Measurements from ENCODE around the gene GNB5.

Gene GNB5

DNA sequence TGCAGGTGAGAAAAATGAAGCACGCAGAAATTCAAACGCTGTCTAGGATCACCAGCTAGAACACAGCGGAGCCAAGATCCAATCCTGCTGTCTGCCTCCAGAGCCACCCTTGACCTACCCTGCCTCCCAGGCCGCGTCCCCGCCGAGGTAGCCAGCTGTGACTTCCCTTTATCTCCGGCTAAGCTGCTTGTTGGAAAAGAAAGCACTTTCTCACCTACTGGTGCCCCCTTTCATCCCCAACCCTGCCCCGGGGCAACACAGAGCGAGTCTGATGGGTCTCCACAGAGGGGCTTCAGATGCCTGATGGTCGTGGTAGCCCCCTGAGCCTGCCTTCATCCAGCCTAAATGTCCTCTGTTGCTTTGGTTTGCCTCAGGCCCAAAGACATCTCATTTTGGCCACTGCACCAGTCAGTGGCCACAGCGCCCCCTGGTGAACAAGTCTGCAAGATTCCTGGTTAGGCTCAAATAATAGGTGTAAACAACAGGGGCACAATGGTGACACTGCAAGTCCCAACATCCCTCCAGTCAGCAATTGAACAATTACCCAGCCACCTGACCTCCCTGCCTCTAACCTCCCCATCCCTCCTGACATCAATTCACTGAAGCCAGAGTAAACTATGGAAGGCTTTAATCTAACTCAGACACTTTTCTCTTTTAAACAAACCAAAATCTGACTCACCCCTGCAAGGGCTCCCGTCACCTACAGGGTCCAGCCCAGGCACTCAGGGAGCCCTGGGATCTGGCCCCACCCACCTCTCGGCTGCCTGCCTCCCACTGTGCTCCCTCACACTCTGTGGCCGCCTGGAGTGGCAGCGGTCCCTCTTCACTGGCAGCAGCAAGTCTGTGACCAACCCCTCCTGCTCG, 51.4 kb downstream of the GNB5 start:
- FAIRE-seq, result no peak

DNA sequence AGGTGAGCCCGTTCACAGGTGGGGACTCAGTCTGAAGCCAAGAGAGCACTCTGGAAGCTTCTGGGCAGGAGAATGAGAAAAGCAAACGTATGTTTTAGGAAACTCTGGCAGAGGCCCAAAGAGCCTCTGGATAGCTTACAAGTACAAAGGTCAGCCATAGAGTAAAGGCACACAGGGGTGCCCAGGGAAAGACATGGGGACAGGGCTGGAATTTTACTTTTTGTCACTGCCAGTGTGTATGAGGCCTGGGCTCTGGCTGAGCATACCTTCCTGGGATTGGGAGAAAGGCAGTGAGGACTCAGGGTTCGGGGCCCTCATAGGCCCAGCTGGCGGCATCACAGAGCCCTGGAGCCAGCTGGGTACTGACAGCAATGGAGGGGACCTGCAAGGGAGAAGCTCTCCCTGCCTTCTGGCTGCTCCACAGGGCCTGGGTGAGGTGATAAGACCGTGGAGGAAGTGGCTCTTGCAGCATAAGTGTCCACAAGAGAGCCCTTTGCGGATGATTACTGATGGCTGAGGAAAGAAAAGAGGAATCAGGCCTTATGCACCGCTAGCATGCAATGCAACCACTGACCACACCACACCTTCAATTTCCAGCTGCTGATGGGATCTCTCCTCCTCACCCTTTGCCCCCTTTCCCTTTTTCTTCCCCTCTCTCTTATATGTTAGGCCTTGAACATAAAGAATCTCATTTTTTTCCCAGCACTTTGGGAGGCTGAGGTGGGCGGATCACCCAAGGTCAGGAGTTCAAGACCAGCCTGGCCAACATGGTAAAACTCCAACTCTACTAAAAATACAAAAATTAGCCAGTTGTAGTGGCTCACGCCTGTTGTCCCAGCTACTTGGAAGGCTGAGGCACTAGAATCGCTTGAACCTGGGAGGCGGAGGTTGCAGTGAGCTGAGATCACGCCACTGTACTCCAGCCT, 53.5 kb downstream of the GNB5 start:
- no peak for FAIRE-seq

DNA sequence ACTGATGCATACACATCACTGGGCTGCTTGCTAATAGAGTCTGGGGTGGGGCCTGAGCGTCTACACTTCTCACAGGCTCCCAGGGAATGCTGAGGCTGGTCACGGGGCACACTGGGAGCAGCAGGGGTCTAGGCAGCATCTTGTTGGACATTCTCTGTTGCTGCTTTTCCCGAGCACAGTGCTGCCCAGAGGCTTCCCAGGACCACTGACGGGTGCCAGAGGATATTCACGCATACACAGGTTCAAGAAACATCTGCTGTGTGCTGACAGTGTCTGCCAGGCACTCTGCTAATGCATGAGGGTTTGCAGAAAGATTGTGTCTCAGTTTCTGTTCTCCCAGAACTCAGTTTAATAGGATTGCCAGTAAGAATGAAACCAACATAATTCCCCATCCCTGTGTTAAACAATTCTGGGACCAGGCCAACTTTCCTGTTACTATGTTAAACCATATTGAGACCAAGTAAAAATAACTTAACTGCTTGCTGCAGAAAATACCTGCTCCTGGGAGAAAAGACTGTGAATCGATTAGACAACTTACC, 54.7 kb downstream of the GNB5 start:
- no peak for FAIRE-seq

DNA sequence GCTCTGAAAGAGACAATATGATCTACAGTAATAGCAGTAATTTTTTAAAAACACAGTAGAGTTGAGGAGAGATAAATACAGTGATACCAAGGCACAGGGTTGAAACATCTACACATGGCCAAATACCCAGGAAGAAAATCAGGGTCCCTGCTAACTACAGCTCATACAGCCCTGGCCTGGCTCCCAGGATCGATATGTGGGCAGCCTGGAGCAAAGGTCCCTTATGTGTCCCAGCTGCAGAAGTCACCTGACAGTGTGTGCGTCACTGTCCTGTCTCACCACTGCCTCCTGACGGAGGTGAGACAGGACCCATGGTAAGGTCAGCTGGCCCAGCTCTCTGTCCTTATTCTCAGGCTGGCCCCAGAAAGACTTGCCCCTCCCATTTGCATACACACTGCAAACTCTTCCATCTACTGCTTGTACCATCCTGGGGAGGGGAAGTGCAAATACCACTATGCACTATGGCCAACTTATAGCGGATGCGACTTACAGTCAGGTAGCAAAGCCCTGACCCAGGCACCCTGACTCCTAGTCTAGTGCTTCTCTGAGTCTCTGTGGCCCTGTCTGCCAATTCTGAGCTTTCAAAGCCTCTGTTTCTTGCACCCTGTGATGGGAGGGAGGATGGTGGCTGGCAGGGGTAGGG, 56.6 kb downstream of the GNB5 start:
- no peak for FAIRE-seq

DNA sequence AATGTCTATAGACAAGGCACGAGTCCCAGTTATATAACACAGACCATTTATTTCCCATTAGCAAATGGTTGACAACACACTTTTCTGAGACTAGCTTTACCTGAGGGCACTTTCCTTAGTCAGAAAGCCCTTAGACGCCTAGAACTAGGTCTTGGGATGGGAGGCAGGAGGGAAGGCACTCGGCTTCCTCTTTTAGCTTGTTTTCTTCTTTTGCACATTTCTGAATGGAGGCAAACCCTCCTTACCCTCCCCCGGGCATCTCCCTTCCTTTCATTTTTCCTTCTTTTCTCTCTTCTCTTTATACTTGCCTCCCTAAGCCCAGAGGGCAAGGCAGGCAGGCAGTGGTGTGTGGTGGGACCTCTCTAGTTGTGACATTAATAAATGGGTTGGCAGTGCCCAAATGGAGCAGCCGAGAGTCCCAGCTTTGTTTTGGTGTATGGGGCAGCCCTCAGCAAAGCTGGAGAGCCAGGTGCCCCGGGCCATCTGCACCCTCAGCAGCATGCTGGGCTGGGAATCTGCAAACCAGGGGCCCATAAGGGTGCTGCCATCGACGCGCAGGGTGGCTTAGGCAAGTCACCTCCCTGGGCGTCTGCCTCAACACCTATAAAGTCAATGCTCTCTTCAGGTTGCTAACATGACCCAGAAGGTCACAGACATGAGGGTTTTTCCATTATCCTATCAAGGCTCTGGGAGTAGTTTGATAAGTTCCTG, 57.5 kb downstream of the GNB5 start:
- FAIRE-seq, result no peak

DNA sequence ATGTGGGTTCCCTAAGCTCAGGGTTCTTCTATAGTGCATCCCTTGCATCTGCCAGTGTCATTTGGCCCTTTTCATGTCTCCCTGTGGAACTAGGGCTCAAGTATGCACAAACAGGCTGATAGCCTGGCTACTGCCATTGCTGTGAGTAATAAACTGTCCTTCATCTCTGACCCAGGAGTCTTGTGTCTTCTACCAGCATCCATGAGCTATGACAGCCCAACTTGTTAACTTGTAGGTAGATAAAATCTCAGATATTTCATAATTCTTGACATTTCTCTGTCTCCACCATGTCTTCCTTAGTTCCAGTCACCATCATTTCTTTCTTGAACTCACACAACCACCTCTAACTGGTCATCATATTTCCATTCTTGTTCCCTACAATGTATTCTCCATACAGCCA, 59.1 kb downstream of the GNB5 start:
- no peak for FAIRE-seq

DNA sequence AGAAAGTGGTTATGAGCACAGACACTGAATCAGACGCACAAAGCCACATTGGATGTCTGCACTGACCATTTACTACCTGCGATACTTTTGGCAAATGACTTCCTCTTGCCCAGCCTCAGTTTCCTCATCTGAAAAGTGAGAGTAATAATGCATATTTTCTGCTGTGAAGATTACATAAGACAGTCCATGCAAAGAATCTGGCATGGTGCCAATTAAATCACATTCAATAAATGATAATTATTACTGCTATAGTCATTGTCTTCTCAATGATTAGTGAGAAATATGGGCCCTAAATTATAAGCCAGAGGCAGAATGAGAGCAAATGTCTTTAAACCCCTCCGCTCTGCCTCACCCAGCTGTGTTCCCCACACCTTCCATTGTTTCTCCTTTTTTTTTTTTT, 62.6 kb downstream of the GNB5 start:
- FAIRE-seq, result no peak

DNA sequence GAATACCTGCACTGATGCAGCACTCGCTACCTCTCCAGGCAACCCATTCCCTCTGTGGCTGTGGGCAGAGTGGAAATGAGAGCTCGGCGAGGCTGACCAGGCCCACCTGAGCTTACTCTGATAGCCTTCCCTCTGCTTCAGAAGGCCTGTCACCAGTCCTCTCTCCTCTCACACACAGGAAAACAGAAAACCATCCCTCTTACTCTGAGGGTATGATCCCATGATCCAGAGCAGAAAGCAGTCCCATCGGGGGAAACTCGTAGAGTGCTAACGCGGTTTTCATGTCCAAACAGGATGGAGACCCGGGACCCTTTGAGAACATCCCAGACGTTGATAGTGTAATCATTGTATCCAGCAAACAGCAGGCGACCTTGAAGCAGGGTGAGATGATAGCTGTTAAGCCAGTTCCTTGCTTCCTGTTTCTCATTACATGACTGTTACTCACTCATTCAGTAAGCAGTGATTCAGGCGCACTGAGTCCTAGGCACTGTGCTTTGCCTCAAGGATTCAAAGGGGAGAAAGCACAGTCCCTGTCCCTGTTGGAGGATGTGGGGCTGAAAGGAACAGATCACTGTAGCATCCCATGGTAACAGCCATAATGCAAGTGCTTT, 66.8 kb downstream of the GNB5 start:
- FAIRE-seq, result no peak

DNA sequence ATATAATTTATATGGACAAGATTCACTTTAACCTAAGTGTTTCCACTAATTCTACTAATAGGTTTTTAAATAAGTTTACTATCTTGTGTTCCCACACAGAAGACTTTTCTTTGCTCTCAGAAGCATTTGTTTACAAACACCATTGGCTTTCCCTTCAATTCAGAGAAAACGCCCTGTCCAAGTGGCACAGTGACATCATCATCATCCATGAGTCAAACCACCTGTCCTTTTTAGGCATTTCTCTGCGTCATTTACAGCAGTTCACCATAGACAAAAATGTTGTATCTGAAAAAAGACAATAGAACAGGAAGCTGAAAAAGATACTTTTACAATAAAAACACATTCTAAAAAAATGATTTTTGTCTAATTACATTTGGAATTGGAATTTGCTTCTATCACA, 69.3 kb downstream of the GNB5 start:
- FAIRE-seq, result no peak

DNA sequence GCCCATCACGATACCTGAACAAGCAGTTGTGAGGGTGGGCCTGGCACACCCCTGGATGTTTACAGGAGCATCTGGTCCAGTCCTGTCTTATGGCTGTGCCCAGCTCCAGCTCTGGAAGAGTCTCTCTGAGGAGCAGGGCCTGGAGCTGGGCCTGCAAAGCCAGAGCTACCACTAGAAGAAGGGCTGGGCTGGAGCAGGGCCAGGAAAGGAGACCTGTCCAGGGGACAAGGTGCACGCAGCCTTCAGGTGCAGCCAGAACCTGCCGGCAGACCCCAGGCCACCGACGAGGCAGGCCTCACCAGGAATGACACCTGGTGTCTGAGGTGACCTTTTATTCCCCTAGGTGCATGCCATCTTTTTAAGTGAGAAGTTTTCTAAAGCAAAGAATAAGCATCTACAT, 70.2 kb downstream of the GNB5 start:
- FAIRE-seq, result no peak

DNA sequence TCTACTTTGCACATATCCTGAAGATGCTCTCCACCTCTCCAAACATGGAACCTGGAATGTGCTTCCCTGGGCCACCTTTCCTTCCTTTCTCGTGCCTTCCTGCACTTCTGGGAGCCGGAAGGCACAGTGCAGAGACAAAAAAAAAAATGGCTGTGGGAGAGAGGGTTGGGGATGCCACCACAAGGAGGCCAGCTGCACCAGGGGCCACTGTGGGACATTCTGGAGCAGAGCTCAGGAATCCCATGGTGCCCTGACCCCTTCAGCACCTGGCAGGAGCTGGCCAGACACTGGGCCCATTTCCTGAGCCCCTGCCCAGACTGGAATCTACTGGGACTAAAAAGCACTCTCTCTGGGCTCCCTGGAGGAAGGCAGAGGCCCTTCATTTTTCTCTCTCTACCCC, 70.7 kb downstream of the GNB5 start:
- FAIRE-seq, result no peak

DNA sequence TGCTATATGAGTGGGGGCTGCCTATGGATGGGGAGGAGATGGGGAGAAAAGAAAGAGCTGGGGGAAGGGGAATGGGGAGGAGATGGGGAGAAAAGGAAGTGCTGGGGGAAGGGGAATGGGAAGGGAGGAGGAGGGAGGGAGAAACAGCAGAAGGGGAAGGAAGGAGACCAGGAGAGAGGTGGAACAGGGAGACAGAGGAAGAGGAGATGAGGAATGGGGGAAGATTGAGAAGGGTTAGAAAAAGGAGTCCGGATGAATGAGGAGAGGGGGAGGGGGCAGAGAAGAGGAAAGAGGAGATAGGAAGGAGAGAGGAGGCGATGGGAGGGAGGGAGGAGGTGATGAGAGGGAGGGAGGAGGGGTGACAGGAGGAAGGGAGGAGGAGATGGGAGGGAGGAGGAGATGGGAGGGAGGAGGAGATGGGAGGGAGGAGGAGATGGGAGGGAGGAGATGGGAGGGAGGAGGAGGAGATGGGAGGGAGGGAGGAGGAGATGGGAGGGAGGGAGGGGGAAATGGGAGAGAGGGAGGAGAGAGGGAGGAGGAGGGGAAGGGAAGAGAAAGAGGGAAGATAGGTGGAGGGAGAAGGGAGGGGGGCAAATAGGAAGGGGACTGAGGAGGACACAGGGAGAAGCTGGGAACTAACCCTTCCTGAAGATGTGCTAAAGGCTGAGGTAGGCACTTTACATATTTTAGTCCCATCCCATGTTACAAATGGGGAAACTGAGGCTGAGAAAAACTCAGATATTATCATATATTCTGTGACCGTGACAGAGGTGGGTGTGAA, 72.0 kb downstream of the GNB5 start:
- FAIRE-seq, result no peak

DNA sequence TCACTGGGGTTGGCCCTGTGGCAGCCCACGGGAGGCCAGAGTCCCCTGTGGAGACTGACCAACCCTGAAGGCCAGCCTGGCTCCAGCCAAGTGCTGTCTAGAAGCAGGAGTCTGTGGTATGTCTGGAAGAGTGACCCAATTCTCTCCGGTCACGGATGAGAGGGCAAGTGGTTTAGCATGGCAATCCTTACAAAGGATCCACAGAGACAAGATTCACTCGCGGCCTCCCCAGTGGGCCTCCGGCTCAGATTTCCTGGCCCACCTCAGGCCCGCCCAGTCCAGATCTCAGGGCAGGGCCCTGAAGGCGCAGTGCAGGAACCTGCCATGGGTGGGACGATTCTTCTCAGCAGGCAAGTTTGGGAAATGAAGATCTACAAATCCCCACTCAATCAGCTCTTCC, 73.6 kb downstream of the GNB5 start:
- no peak for FAIRE-seq

DNA sequence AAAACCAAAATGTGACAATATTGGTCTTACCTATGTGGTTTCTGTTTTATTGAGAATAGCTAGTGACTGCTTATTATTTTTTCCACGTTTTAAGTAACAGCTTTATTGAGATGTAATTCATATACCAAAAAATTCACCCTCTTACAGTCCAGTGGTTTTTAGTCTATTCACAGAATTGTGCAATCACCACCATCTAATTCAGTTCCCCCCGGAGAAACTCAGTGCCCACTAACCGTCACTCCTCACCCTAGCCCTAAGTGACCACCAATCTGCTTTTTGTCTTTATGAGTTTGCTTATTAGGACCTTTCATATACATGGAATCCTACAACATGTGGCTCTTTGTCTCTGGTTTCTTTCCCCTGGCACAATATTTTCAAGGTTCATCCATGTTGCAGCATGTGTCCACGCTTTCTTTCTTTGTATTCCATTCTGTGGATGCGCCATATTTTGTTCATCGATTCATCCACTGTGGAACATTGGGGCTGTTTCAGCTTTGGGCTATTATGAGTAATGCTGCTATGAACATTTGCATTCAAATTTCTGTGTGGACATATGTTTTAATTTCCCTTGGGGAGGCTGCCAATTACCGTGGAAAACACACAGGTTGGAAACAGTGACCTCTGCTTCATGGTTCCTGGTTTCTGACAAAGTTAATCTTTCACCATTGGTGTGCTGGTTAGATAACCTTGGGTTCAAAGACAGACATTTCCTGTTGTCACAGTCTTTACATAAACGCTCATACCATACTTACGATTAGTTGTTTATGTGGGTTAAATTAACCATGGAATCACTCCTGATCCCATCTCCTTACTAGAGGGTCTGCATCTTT, 75.4 kb downstream of the GNB5 start:
- no peak for FAIRE-seq

DNA sequence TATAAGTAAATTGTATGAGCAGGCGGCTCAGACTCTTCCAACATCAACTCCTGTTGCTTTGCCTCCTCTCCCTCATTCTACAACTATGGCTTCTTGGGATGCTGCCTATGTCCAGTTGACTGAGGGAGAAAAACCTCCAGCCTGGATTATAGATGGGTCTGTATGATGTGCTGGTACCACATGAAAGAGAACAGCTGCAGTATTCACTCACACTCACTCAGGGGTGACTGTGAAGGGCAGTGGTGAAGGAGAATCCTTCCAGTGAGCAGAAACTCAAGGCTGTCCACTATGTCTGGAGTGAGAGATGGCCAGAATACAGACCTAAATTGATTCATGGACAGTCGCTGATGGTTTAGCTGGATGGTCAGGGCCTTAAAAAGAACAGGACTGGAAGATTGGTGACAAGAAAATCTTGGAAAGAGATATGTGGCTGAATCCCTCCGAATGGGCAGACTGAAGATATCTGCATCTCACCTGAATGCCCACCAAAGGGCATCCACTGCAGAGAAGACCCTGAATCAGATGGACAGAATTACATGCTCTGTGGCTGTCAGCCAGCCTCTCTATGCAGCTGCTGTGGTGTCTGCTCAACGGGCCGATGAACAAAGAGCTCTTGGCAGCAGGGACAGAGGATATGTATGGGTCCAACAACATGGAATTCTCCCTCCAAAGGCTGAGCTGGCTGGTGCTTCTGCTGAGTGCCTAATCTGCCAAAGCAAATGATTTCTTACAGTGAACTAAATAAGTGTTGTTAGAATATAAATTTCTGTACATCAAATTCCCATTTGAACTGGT, 76.7 kb downstream of the GNB5 start:
- no peak for FAIRE-seq

DNA sequence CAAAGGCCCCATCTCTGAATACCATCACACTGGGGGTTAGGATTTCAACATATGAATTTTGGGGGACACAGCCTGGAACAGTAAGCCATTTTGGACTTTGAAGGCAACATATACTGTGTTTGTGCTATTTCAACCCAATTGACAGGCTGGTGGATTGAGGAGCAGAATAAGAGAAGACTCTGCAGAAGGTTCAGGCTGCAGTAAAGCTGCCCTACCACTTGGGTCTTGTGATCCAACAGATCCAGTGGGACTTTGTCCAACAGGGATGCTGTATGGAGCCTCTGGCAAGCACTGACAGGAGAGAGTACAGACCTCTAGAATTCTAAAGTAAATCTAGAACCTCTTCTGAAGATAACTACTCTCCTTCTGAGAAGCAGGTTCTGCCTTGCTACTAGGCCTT, 77.5 kb downstream of the GNB5 start:
- no peak for FAIRE-seq

DNA sequence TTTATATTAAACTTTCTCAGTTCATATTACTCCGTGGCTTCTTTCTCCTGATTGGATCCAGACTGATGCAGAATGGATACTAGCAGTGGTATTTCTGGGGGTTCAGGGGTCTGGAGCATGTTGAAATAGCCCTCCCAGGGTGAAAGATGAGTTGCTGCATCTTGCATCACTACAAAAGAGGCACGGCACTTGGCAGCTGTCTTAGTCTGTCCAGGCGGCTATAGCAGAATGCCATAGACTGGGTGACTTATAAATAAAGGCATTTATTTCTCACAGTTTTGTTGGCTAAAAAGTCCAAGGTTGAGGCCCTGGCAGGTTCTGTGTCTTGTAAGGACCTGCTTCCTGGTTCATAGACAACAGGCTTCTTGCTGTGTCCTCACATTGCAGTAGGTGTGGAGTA, 78.0 kb downstream of the GNB5 start:
- no peak for FAIRE-seq

DNA sequence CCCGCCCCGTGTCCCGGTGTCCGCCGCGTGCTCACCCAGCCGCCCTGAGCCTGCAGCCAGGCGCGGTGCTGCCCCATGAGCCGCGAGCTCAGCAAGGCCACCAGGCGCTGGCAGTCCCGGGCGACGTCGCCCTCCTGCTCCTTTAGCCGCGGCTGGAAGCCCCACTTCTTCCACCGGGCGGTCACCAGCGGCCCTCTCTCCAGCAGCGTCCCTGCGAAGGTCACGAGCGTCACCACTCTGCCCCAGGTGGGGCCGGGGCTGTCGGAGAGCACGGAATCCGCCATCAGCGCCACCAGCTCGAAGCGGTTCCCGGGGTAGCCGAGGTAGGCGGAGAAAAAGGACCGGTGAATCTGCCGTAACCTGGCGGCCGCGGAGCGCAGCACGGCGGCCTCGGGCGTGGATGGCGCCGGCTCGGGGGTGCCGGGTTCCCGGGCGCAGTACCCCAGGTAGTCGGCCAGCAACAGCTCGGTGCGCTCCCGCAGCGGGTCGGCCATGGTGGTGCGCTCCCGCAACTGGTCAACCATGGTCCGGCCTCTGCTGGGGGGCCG, 78.9 kb downstream of the GNB5 start:
- no peak for FAIRE-seq
